GM19324 (cell line): ENCODE measurements around the gene NSRP1.
"Not testable (repeated sequence)": the region's sequence is repeated elsewhere in the genome, so short reads cannot be mapped to it uniquely, and the experiment has no call there.

ENCODE experiments used
- ATAC-seq: cut with Tn5 transposase; IDR thresholded peaks from one replicate; pipeline ENCODE4 v1.9.1; 2021; ENCODE audit warnings: mild to moderate bottlenecking, moderate library complexity; ENCODE audit not compliant: unreplicated experiment, low FRiP score

The NSRP1 gene, protein sequence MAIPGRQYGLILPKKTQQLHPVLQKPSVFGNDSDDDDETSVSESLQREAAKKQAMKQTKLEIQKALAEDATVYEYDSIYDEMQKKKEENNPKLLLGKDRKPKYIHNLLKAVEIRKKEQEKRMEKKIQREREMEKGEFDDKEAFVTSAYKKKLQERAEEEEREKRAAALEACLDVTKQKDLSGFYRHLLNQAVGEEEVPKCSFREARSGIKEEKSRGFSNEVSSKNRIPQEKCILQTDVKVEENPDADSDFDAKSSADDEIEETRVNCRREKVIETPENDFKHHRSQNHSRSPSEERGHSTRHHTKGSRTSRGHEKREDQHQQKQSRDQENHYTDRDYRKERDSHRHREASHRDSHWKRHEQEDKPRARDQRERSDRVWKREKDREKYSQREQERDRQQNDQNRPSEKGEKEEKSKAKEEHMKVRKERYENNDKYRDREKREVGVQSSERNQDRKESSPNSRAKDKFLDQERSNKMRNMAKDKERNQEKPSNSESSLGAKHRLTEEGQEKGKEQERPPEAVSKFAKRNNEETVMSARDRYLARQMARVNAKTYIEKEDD

GRCh38 chr17:30116661-30117551, at the start of gene NSRP1:
TSS of gene NSRP1 (plus strand) at chr17:30116816. CDS start at chr17:30116844, 28 bp downstream.
- peak; percentile 80 for ATAC-seq

DNA sequence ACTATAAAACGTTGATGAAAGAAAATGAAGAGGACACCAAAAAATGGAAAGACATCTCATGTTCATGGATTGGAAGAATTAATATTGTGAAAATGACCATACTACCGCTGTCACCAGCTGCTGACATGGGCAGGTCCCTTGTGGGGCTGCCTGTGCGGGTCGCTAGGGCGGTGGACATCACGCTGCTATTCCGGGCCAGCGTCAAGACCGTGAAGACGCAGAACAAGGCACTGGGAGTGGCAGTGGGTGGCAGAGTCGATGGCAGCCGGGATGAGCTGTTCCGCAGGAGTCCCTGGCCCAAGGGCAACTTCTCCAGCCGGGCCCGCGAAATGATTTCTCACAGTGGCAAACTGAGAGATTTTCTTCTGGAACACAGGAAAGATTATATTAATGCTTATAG, 48.2 kb upstream of the NSRP1 start:
- no peak for ATAC-seq

GRCh38 chr17:30074254-30074653, 42.4 kb upstream of the NSRP1 start:
- no peak for ATAC-seq

- ATAC-seq, result no peak
Measured at GRCh38 chr17:30074730-30075129, 41.9 kb upstream of the NSRP1 start.

- ATAC-seq, result no peak
Measured at GRCh38 chr17:30082773-30083172, 33.8 kb upstream of the NSRP1 start.

- no peak for ATAC-seq
Measured at GRCh38 chr17:30084788-30085187, 31.8 kb upstream of the NSRP1 start.

GRCh38 chr17:30086896-30087295, 29.7 kb upstream of the NSRP1 start:
- ATAC-seq, result no peak

- ATAC-seq, result not testable (repeated sequence)
Measured at GRCh38 chr17:30087431-30087830, 29.2 kb upstream of the NSRP1 start.

DNA sequence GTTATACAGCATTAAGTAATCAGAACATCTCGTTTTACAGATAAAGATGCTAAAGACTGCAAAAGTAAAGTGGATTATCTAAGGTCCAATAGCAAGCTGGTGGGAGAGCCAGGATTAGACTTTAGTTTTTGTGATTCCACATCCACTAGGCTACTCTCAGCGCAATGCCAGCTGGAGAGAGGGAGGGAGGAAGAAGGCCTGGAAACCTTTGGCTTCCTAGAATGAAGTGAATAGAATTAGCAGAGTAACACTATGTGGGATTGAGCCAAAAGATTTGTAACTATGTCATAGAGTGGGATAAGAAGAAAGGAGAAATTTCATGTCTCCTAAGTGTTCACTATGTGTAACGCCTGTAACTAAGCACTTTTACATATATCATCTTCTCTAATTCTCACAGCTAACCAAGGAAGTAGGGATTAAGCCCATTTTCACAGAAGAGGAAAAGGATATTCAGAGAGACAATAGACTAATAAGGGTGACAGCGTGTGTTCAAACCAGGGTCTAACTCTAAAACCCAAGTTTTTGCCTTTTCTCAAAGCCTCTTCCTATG, 25.4 kb upstream of the NSRP1 start:
- no peak for ATAC-seq

GRCh38 chr17:30091771-30092170, 24.8 kb upstream of the NSRP1 start:
- ATAC-seq, result no peak

DNA sequence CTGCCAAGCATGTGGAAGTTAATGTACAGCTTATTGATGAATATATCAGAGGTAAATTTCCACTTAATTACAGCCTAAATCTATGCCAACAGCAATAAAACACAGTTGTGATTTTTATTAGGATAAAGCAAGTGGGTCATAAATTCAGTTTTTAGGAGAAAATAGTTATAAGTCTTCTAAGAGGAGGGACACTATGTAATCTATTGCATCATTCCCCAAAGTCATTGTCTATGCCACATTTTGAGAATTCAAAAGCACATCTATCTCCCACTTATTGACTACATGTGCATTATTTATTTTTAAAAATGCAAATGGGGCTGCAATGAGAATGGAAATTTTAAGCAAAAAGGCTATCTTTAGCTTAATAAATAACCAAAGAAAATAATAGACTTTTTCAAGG, 23.7 kb upstream of the NSRP1 start:
- no peak for ATAC-seq

DNA sequence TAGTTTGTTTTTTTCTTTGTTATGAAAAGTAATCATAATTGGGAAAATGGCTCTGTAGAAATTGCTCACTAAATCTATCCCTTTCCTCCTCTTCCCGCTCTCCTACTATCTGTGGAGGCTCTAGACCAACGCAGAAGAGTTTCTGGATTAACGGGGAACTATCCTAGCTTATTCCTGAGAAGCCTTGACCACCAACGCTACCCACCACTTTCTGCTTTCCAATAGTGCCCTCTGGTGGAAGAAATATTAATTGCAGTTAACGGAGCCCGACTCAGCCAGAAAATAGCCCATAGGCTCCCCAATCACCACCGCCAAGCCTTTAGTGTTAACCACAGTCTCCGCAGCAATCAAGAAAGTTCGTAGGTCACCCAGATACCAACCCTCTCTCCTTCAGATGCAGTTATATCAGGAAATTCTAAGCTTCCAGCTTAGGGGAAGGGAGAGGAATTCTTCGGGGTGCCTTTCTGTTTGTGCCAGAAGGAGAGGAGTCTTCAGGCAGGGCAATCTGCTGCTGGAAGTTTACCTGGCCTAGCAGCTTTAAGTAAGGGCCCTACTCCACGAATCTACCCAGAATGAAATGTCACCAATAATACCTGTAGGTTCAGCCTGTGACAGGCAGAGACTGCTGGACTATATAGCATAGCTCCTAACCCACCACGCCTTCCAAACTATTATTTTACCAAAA, 23.0 kb upstream of the NSRP1 start:
- ATAC-seq, result no peak

GRCh38 chr17:30095507-30096244, 20.9 kb upstream of the NSRP1 start:
- ATAC-seq, result no peak

- ATAC-seq, result no peak
Measured at GRCh38 chr17:30101686-30102390, 14.8 kb upstream of the NSRP1 start.

DNA sequence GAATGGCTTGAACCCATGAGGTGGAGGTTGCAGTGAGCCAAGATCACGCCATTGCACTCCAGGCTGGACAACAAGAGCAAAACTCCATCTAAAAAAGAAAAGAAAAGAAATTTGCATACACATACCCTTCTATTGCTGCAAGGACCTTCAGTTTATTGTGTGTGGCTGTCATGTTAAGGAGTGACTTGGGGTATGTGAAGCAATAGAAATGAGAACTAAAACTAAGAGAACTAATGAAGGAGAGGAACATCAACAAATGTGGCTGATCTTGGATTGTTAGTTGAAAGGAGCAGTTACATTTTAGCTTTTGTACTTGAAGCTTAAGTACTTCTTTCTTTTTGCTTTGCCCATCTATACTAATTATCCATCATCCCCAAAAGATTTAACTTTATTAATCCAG, 12.7 kb upstream of the NSRP1 start:
- ATAC-seq, result no peak

DNA sequence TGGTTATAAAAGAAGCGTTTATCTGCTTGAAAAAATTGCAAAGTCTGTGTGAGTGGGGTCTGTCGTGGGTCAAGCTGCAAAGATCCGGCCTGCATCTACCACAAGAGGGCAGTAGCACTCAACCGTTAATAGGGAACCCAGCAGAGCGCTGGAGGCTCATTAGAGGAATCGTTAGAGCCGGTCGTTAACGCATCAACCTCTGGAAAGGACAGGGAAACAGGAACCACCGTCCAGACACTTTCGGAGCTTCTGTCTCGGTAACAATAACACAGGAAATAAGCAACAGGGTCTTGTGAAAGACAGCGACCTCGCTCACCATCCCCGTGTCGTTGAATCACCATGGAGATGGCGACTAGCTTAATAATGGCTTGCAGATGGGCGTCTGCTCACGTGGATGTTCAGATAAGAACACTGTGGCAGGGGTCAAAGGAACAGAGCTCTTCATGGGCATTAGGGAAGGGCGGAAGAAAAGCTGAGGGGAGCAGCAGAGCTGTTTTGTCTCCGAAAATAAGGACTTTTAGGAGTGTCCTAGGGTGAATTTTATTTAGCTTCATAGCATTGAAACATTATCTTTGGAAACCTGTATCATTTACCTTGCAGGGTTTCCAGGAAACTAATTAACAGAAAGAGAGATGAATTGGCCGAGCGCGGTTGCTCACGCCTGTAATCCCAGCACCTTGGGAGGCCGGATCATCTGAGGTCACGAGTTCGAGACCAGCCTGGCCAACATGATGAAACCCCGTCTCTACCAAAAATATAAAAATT, 11.9 kb upstream of the NSRP1 start:
- ATAC-seq, result peak; percentile 73

DNA sequence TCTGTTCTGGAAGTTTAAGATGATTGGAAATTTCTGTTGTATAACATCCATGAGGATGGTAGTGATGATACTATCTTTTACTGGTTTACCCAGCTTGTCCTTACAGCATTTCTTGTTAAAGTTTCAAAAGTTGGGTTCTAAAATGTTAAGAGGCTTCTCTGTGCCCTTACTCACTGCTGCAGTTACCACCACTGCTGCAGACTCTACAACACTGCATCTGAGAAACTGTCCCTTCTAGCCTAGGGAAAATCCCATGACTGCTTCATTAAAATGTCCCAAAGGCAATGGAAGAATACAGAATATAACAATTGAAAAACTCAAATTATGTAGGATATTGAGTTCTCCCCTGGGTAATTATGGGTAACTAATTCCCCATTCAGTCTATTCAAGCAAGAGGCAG, 3.8 kb upstream of the NSRP1 start:
- ATAC-seq, result no peak

DNA sequence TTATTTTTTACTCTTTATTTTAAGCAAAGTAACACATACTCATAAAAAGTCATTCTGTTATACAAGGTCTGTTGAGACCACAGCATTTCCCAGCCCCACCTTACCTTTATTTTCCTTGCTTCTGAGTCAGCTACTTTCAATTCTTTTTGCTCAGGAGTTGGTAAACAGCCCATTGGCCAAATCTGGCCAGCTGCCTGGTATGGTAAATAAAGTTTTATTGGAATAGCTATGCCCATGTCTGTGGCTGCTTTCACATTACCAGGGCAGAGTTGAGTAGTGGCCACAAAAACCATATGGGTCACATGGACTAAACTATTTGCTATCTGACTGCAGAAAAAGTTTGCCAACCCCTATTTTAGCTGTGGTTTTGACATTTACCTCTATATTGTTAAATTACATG, 3.4 kb upstream of the NSRP1 start:
- ATAC-seq, result no peak

DNA sequence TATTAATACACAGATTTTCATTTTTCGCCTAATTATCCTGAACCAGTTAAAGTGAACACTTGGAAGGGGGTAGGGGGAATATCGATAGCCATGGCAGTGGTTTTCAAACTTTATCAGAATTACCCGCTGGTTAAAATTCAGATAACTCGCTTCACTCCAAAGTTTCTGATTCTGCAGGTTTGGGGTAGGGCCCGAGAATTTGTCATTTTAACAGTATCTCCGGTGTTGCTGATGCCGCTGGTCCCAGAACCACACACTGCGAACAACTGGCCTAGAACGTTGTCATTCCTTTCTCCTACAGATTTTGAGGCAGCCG, 313 bp upstream of the NSRP1 start:
- ATAC-seq, result no peak
